HepG2 (cell line): ENCODE measurements around the gene LCE1E. TPM values are rescaled to one million over a fixed set of nuclear protein-coding genes. Genes with fewer than 3 reads are reported as not detected.

Experiments
- ATAC-seq: fragments of 200-7000 bp; cut with Tn5 transposase; 3 replicates; pipeline ENCODE4 v1.9.1; 2020; ENCODE audit warnings: mild to moderate bottlenecking, moderate library complexity
- BruUV-seq: library from RNA; stranded (reverse); fragments of 400-500 nt; replicated peaks from 2 replicates; lab custom pipeline; 2021; lab: Mats Ljungman, UMichigan
- CTCF ChIA-PET: fragments of 300-600 bp; formaldehyde crosslinking; extraction: SDS; loops from one replicate; lab custom pipeline; 2021; ENCODE audit warnings: low total read pairs, inconsistent platforms, low intra/inter-chr PET ratio; lab: Yijun Ruan, JAX
- POLR2A ChIA-PET: fragments of 350-600 bp; sonication (Branson Sonifier 250); formaldehyde crosslinking; loops from one replicate; lab custom pipeline; 2020; ENCODE audit warnings: antibody characterized with exemption, inconsistent platforms; lab: Yijun Ruan, JAX
- DNase-seq: peaks from one replicate; pipeline ENCODE4 v3.0.0-alpha.2; 2015; ENCODE audit warnings: low spot score
- FAIRE-seq: peaks from 3 replicates; lab custom pipeline; 2011; peaks lifted over from hg19 to GRCh38; lab: Jason Lieb, UNC
- H2AFZ ChIP-seq: one replicate; pipeline ENCODE4 v1.6.1; 2011; ENCODE audit warnings: low read length, inconsistent platforms
- H3K27ac ChIP-seq: fragments of 300-600 bp; 3 replicates; pipeline ENCODE4 v1.8.0; 2011; ENCODE audit warnings: mixed run types, mild to moderate bottlenecking, mixed read lengths, low read length, inconsistent platforms; ENCODE audit not compliant: insufficient read depth; ENCODE audit errors: extremely low read length
- H3K27me3 ChIP-seq, 2 experiments: fragments of 200-600 bp in 1 of 2; 2 replicates in 1 of 2; 3 replicates in 1 of 2; pipeline versions ENCODE4 v1.6.0 to v1.8.0; 2011; ENCODE audit warnings: low read length in 2 of 2, mild to moderate bottlenecking in 2 of 2, moderate library complexity in 2 of 2, inconsistent platforms in 1 of 2; ENCODE audit not compliant: insufficient read depth in 2 of 2, control insufficient read depth in 1 of 2
- H3K36me3 ChIP-seq, 2 experiments: fragments of 200-600 bp in 1 of 2; replicated peaks in 1 of 2; 2 replicates in 1 of 2; 3 replicates in 1 of 2; pipeline versions ENCODE4 v1.5.1 to v1.8.0; 2011; ENCODE audit warnings: low read length in 2 of 2, inconsistent platforms in 1 of 2; ENCODE audit not compliant: insufficient read depth in 2 of 2, control insufficient read depth in 1 of 2
- H3K4me1 ChIP-seq: 2 replicates; pipeline ENCODE4 v1.5.1; 2012; ENCODE audit warnings: low read length, inconsistent platforms; ENCODE audit not compliant: insufficient read depth
- H3K4me2 ChIP-seq: 2 replicates; pipeline ENCODE4 v1.6.0; 2011; ENCODE audit warnings: low read depth, low read length, inconsistent platforms
- H3K4me3 ChIP-seq, 3 experiments: fragments of 200-600 bp in 1 of 3; sonication (generic), shearing (Covaris generic) in 1 of 3; replicated peaks in 1 of 3; 2 replicates each; pipeline ENCODE4 v1.5.1; 2011 to 2016; ENCODE audit warnings: low read length in 3 of 3, inconsistent platforms in 2 of 3, low read depth in 2 of 3, mild to moderate bottlenecking in 2 of 3, control low read depth in 1 of 3, mixed read lengths in 1 of 3; ENCODE audit not compliant: insufficient read depth in 1 of 3
- H3K79me2 ChIP-seq: one replicate; pipeline ENCODE4 v1.6.1; 2011; ENCODE audit warnings: low read length, inconsistent platforms; ENCODE audit not compliant: insufficient read depth
- H3K9ac ChIP-seq: 2 replicates; pipeline ENCODE4 v1.6.0; 2011; ENCODE audit warnings: mild to moderate bottlenecking, low read depth, low read length, inconsistent platforms; ENCODE audit not compliant: insufficient read depth
- H3K9me3 ChIP-seq: 2 replicates; pipeline ENCODE4 v1.5.1; 2012; ENCODE audit warnings: mild to moderate bottlenecking, low read length
- H4K20me1 ChIP-seq: 2 replicates; pipeline ENCODE4 v1.6.0; 2011; ENCODE audit warnings: inconsistent platforms, mild to moderate bottlenecking, low read length, moderate library complexity; ENCODE audit not compliant: insufficient read depth
- CAMTA2 ChIP-seq: sonication (generic); formaldehyde crosslinking; IDR thresholded peaks from 2 replicates; pipeline ENCODE4 v1.4.0; 2020; ENCODE audit warnings: mild to moderate bottlenecking, missing genetic modification reagents, borderline replicate concordance
- ERF ChIP-seq: IDR thresholded peaks from 2 replicates; pipeline ENCODE4 v1.6.1; 2018; ENCODE audit warnings: missing biosample characterization, missing genetic modification reagents
- GATAD1 ChIP-seq: IDR thresholded peaks from 2 replicates; pipeline ENCODE4 v1.6.1; 2016; ENCODE audit warnings: missing genetic modification reagents, missing compliant biosample characterization
- NCOA1 ChIP-seq: sonication (generic); formaldehyde crosslinking; IDR thresholded peaks from 2 replicates; pipeline ENCODE4 v1.9.0; 2021; ENCODE audit warnings: missing genetic modification reagents
- RAD21 ChIP-seq: fragments of 450-650 bp; formaldehyde crosslinking; IDR thresholded peaks from 2 replicates; pipeline ENCODE4 v1.5.0; 2020; ENCODE audit warnings: mild to moderate bottlenecking
- ZBTB8A ChIP-seq: sonication (generic); formaldehyde crosslinking; IDR thresholded peaks from 2 replicates; pipeline ENCODE4 v1.4.0; 2020; ENCODE audit warnings: mild to moderate bottlenecking, low read depth, missing genetic modification reagents, borderline replicate concordance
- ZNF296 ChIP-seq: sonication (generic); formaldehyde crosslinking; conservative IDR thresholded peaks from 2 replicates; pipeline ENCODE4 v1.5.0; 2020; ENCODE audit warnings: mild to moderate bottlenecking, missing genetic modification reagents
- ZNF337 ChIP-seq: sonication (generic); formaldehyde crosslinking; IDR thresholded peaks from 2 replicates; pipeline ENCODE4 v1.5.1; 2020; ENCODE audit warnings: missing genetic modification reagents, low read depth, mild to moderate bottlenecking, borderline replicate concordance
- ZSCAN31 ChIP-seq: sonication (generic); formaldehyde crosslinking; IDR thresholded peaks from 2 replicates; pipeline ENCODE4 v1.5.0; 2020; ENCODE audit warnings: low read depth, mild to moderate bottlenecking, missing genetic modification reagents
- WGBS: methylation state at CpG from one replicate; pipeline ENCODE4 v1.1.6; 2017; ENCODE audit warnings: low lambda C conversion rate; 5-methylcytosine and 5-hydroxymethylcytosine counted together
- in situ Hi-C: cut with HindIII; loops from 2 replicates; pipeline ENCODE4 v1.10.0; 2017; ENCODE audit warnings: low pct_unique_long_range_greater_than_20kb; ENCODE audit not compliant: extremely low pct_ligation_motif_present
- intact Hi-C: fragments of 100-400 bp; cut with micrococcal nuclease; formaldehyde crosslinking; loops from one replicate; pipeline ENCODE4 v1.10.0; 2022; ENCODE audit not compliant: unreplicated experiment
- polyA plus RNA-seq, 8 experiments: library from polyadenylated mRNA; depleted of rRNA in 3 of 8; stranded (reverse) in 7 of 8; unstranded in 1 of 8; fragments of >200 nt; fragmentation: Illumina TruSeq in 4 of 8; extraction: Trizol in 4 of 8; gene quantifications; 2 replicates each; pipeline versions ENCODE4 v1.2.1 to v1.2.3, GENCODE V29; 2011 to 2016; ENCODE audit warnings: low read depth in 4 of 8, missing spikeins in 1 of 8, mixed read lengths in 1 of 8; ENCODE audit not compliant: insufficient read depth in 1 of 8
- total RNA-seq, 5 experiments: library from RNA; depleted of rRNA; stranded (reverse); fragments of >200 nt; fragmentation: Illumina TruSeq; extraction: Trizol; gene quantifications; 2 replicates each; pipeline ENCODE4 v1.2.3, GENCODE V29; 2016; ENCODE audit warnings: low read depth in 1 of 5
- TF ChIP-seq, protein P1 (sequence below): sonication (generic); formaldehyde crosslinking; IDR thresholded peaks from 2 replicates; pipeline ENCODE4 v1.5.0; 2020; ENCODE audit warnings: missing genetic modification reagents
- TF ChIP-seq, protein P2 (sequence below): IDR thresholded peaks from 2 replicates; pipeline ENCODE4 v1.6.1; 2016; ENCODE audit warnings: mild to moderate bottlenecking

LCE1E gene
- total and polyA plus RNA-seq, 2 of the 13 experiments (the other 11 are each of a cell fraction or from before 2014, with no cell fraction given): 0.12 TPM; not detected in 1

DNA sequence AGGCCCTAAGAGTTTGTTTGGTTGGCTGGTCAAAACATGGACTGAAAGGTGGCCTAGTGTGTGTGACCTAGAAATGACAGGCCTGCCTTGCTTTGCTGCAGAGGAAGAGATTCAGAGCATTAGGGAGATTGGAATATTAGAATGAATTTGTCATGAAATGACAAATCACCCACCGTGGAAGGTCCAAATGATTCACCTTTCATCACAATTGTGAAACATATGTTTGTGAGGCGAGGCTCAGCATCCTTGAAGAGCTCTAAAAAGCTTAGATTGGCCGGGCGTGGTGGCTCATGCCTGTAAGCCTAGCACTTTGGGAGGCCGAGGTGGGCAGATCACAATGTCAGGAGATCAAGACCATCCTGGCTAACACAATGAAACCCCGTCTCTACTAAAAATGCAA, 31.3 kb downstream of the LCE1E start:
- Histone ChIP-seq H3K4me2 (no peak overlapping the region), H2AFZ (no peak overlapping the region), H3K27me3 (no peaks in the 10 kb centered on the region), H3K9me3 (no peaks in the 10 kb centered on the region), H3K4me1 (no peaks in the 10 kb centered on the region), H3K27ac (no peak overlapping the region), H3K4me3 (no peak overlapping the region), H3K79me2 (no peaks in the 10 kb centered on the region), H3K9ac (no peak overlapping the region), H3K36me3 (no peaks in the 10 kb centered on the region), H4K20me1 (no peaks in the 10 kb centered on the region)
- 15% methylated on average over 6 of the region's 6 CpGs for WGBS
- ChIA-PET CTCF (no interaction called here), POLR2A (no interaction called here)
- ATAC-seq (no peak), FAIRE-seq (no peak), DNase-seq (no peak)
- in situ Hi-C loops (no loop called here), intact Hi-C loops (no loop called here)
- no peak for TF ChIP-seq ZNF337 (CRISPR knock-in tag)
- no peak for TF ChIP-seq ZNF296 (CRISPR knock-in tag)
- TF ChIP-seq ZBTB8A: no peak
- no peak for TF ChIP-seq GATAD1 (CRISPR knock-in tag)
- TF ChIP-seq ZSCAN31 (CRISPR knock-in tag): no peak
- TF ChIP-seq, protein P1, sequence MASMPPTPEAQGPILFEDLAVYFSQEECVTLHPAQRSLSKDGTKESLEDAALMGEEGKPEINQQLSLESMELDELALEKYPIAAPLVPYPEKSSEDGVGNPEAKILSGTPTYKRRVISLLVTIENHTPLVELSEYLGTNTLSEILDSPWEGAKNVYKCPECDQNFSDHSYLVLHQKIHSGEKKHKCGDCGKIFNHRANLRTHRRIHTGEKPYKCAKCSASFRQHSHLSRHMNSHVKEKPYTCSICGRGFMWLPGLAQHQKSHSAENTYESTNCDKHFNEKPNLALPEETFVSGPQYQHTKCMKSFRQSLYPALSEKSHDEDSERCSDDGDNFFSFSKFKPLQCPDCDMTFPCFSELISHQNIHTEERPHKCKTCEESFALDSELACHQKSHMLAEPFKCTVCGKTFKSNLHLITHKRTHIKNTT: no peak
- no peak for TF ChIP-seq NCOA1 (CRISPR knock-in tag)
- TF ChIP-seq RAD21 (CRISPR knock-in tag): no peak
- TF ChIP-seq ERF (CRISPR knock-in tag): no peak
- no peak for TF ChIP-seq CAMTA2
- TF ChIP-seq, protein P2, sequence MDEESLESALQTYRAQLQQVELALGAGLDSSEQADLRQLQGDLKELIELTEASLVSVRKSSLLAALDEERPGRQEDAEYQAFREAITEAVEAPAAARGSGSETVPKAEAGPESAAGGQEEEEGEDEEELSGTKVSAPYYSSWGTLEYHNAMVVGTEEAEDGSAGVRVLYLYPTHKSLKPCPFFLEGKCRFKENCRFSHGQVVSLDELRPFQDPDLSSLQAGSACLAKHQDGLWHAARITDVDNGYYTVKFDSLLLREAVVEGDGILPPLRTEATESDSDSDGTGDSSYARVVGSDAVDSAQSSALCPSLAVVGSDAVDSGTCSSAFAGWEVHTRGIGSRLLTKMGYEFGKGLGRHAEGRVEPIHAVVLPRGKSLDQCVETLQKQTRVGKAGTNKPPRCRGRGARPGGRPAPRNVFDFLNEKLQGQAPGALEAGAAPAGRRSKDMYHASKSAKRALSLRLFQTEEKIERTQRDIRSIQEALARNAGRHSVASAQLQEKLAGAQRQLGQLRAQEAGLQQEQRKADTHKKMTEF (CRISPR knock-in tag): no peak
- no TSS peak for BruUV-seq
